HepG2 (cell line): ENCODE data around the gene MAPK14. TPM values are rescaled to one million over a fixed set of nuclear protein-coding genes. Genes with fewer than 3 reads are reported as not detected.

Experiments used
- ATRX ChIP-seq: sonication (generic); formaldehyde crosslinking; IDR thresholded peaks from 2 replicates; pipeline ENCODE4 v1.4.0; 2020; ENCODE audit warnings: missing genetic modification reagents, borderline replicate concordance
- CEBPG ChIP-seq: IDR thresholded peaks from 2 replicates; pipeline ENCODE4 v1.6.1; 2016
- HOXD1 ChIP-seq: sonication (generic); formaldehyde crosslinking; IDR thresholded peaks from 2 replicates; pipeline ENCODE4 v1.5.0; 2020; ENCODE audit warnings: missing genetic modification reagents
- KDM1A ChIP-seq: IDR thresholded peaks from 2 replicates; pipeline ENCODE4 v1.6.1; 2016; ENCODE audit warnings: missing compliant biosample characterization
- NR2F6 ChIP-seq, 2 experiments: IDR thresholded peaks; 2 replicates each; pipeline ENCODE4 v1.6.1; 2016; ENCODE audit warnings: antibody characterized with exemption in 1 of 2, mild to moderate bottlenecking in 1 of 2
- PAX8 ChIP-seq: sonication (generic); formaldehyde crosslinking; IDR thresholded peaks from 2 replicates; pipeline ENCODE4 v1.8.0; 2022; ENCODE audit warnings: mild to moderate bottlenecking, missing genetic modification reagents, borderline replicate concordance
- PHB2 ChIP-seq: fragments of 450-650 bp; IDR thresholded peaks from 2 replicates; pipeline ENCODE4 v1.6.1; 2018; ENCODE audit not compliant: partially characterized antibody
- SRSF4 ChIP-seq: fragments of 200-400 bp; formaldehyde crosslinking; IDR thresholded peaks from one replicate; pipeline ENCODE4 v1.6.1; 2018; ENCODE audit warnings: mild to moderate bottlenecking, low read depth, low read length, moderate library complexity; ENCODE audit not compliant: poor library complexity, severe bottlenecking
- THYN1 ChIP-seq: sonication (generic); formaldehyde crosslinking; IDR thresholded peaks from 2 replicates; pipeline ENCODE4 v1.8.1; 2023; ENCODE audit warnings: low read depth, mild to moderate bottlenecking, moderate library complexity, missing genetic modification reagents, borderline replicate concordance
- TOE1 ChIP-seq: sonication (generic); formaldehyde crosslinking; IDR thresholded peaks from 2 replicates; pipeline ENCODE4 v1.4.0; 2020; ENCODE audit warnings: mild to moderate bottlenecking, missing genetic modification reagents
- ZKSCAN5 ChIP-seq: sonication (generic); formaldehyde crosslinking; IDR thresholded peaks from 2 replicates; pipeline ENCODE4 v1.5.1; 2020; ENCODE audit warnings: mild to moderate bottlenecking, missing genetic modification reagents
- ZNF205 ChIP-seq: IDR thresholded peaks from 2 replicates; pipeline ENCODE4 v1.6.1; 2018; ENCODE audit warnings: missing biosample characterization, missing genetic modification reagents
- ZNF235 ChIP-seq: sonication (generic); formaldehyde crosslinking; IDR thresholded peaks from 2 replicates; pipeline ENCODE4 v1.8.1; 2023; ENCODE audit warnings: mild to moderate bottlenecking, missing genetic modification reagents, borderline replicate concordance
- ZNF383 ChIP-seq: sonication (generic); formaldehyde crosslinking; IDR thresholded peaks from 2 replicates; pipeline ENCODE4 v1.4.0; 2020; ENCODE audit warnings: missing genetic modification reagents, mild to moderate bottlenecking, borderline replicate concordance
- polyA plus RNA-seq, 8 experiments: library from polyadenylated mRNA; depleted of rRNA in 3 of 8; stranded (reverse) in 7 of 8; unstranded in 1 of 8; fragments of >200 nt; fragmentation: Illumina TruSeq in 4 of 8; extraction: Trizol in 4 of 8; gene quantifications; 2 replicates each; pipeline versions ENCODE4 v1.2.1 to v1.2.3, GENCODE V29; 2011 to 2016; ENCODE audit warnings: low read depth in 4 of 8, missing spikeins in 1 of 8, mixed read lengths in 1 of 8; ENCODE audit not compliant: insufficient read depth in 1 of 8
- total RNA-seq, 5 experiments: library from RNA; depleted of rRNA; stranded (reverse); fragments of >200 nt; fragmentation: Illumina TruSeq; extraction: Trizol; gene quantifications; 2 replicates each; pipeline ENCODE4 v1.2.3, GENCODE V29; 2016; ENCODE audit warnings: low read depth in 1 of 5
- TF ChIP-seq, protein P1 (sequence below): sonication (generic); formaldehyde crosslinking; IDR thresholded peaks from 2 replicates; pipeline ENCODE4 v1.4.0; 2020; ENCODE audit warnings: mild to moderate bottlenecking, missing genetic modification reagents
- TF ChIP-seq, protein P2 (sequence below): sonication (generic); formaldehyde crosslinking; IDR thresholded peaks from 2 replicates; pipeline ENCODE4 v1.4.0; 2020; ENCODE audit warnings: missing genetic modification reagents
- TF ChIP-seq, protein P3 (sequence below): sonication (generic); formaldehyde crosslinking; IDR thresholded peaks from 2 replicates; pipeline ENCODE4 v1.5.1; 2020; ENCODE audit warnings: missing genetic modification reagents, mild to moderate bottlenecking, borderline replicate concordance
- TF ChIP-seq, protein P4 (sequence below): sonication (generic); formaldehyde crosslinking; IDR thresholded peaks from 2 replicates; pipeline ENCODE4 v1.8.1; 2023; ENCODE audit warnings: mild to moderate bottlenecking, missing genetic modification reagents

MAPK14 gene
- total and polyA plus RNA-seq, 2 of the 13 experiments (the other 11 are each of a cell fraction or from before 2014, with no cell fraction given) = 66.3 to 67.3 TPM

DNA sequence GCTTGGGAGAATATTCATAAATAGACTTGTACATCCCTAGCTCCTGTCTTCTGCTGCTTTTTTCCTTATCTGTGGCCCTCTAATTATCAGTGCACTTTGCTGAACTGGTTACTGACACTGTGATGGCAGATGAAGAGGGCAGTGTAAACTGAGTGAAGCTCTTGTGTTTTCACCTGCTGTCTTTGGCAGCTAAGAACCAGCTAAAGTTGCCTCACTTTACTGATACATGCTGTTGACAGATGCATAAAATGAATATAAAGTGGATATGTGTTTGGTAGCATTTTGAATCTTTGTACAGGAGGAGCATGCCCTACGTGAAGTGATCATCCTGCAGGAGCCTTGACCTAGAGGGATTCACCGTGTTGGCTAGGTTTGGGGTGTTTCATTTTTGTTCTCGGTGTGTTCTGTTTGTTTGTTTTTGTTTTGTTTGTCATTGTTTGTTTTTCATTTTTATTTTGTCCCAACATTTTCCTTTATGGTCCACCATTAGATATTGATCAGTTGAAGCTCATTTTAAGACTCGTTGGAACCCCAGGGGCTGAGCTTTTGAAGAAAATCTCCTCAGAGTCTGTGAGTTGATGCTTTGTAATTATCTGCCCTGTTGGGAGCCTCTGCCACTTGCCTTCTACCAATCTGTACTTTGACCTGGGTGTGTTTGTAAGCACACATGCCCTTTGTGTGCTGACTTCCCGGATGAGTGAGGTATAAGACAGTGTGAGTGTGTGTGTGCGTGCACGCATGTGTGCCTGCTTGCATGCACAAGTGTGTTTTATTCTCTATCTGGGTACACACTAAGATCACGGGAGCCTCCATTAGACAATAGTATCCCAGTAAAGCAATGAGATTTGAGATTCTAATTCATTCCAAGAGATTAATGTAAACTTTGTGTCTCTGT lies 68.1 kb downstream of the MAPK14 start (continued):
- TF ChIP-seq PAX8 (no peak), NR2F6 (IDR thresholded peaks at IDR 0.05) (peak; percentile 74), NR2F6 (CRISPR knock-in tag; IDR thresholded peaks at IDR 0.05) (peak; percentile 91), PHB2 (no peak), ZNF383 (CRISPR knock-in tag) (no peak), THYN1 (CRISPR knock-in tag) (no peak), CEBPG (peak; percentile 63), ZKSCAN5 (CRISPR knock-in tag) (no peak), ZNF235 (no peak), KDM1A (CRISPR knock-in tag) (peak; percentile 58; the same call in 1 of the 2 replicates), SRSF4 (no peak), HOXD1 (CRISPR knock-in tag) (no peak), ATRX (CRISPR knock-in tag) (no peak), TOE1 (CRISPR knock-in tag) (peak; percentile 85), ZNF205 (0 out of 2 replicates have a peak, but pooled peaks have one; percentile 62)
- TF ChIP-seq, protein P1, sequence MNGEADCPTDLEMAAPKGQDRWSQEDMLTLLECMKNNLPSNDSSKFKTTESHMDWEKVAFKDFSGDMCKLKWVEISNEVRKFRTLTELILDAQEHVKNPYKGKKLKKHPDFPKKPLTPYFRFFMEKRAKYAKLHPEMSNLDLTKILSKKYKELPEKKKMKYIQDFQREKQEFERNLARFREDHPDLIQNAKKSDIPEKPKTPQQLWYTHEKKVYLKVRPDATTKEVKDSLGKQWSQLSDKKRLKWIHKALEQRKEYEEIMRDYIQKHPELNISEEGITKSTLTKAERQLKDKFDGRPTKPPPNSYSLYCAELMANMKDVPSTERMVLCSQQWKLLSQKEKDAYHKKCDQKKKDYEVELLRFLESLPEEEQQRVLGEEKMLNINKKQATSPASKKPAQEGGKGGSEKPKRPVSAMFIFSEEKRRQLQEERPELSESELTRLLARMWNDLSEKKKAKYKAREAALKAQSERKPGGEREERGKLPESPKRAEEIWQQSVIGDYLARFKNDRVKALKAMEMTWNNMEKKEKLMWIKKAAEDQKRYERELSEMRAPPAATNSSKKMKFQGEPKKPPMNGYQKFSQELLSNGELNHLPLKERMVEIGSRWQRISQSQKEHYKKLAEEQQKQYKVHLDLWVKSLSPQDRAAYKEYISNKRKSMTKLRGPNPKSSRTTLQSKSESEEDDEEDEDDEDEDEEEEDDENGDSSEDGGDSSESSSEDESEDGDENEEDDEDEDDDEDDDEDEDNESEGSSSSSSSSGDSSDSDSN (CRISPR knock-in tag) = peak; percentile 53
- TF ChIP-seq, protein P2, sequence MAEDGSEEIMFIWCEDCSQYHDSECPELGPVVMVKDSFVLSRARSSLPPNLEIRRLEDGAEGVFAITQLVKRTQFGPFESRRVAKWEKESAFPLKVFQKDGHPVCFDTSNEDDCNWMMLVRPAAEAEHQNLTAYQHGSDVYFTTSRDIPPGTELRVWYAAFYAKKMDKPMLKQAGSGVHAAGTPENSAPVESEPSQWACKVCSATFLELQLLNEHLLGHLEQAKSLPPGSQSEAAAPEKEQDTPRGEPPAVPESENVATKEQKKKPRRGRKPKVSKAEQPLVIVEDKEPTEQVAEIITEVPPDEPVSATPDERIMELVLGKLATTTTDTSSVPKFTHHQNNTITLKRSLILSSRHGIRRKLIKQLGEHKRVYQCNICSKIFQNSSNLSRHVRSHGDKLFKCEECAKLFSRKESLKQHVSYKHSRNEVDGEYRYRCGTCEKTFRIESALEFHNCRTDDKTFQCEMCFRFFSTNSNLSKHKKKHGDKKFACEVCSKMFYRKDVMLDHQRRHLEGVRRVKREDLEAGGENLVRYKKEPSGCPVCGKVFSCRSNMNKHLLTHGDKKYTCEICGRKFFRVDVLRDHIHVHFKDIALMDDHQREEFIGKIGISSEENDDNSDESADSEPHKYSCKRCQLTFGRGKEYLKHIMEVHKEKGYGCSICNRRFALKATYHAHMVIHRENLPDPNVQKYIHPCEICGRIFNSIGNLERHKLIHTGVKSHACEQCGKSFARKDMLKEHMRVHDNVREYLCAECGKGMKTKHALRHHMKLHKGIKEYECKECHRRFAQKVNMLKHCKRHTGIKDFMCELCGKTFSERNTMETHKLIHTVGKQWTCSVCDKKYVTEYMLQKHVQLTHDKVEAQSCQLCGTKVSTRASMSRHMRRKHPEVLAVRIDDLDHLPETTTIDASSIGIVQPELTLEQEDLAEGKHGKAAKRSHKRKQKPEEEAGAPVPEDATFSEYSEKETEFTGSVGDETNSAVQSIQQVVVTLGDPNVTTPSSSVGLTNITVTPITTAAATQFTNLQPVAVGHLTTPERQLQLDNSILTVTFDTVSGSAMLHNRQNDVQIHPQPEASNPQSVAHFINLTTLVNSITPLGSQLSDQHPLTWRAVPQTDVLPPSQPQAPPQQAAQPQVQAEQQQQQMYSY = no peak
- TF ChIP-seq, protein P3, sequence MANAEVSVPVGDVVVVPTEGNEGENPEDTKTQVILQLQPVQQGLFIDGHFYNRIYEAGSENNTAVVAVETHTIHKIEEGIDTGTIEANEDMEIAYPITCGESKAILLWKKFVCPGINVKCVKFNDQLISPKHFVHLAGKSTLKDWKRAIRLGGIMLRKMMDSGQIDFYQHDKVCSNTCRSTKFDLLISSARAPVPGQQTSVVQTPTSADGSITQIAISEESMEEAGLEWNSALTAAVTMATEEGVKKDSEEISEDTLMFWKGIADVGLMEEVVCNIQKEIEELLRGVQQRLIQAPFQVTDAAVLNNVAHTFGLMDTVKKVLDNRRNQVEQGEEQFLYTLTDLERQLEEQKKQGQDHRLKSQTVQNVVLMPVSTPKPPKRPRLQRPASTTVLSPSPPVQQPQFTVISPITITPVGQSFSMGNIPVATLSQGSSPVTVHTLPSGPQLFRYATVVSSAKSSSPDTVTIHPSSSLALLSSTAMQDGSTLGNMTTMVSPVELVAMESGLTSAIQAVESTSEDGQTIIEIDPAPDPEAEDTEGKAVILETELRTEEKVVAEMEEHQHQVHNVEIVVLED (CRISPR knock-in tag) = no peak; the same call in 1 of the 2 replicates
- TF ChIP-seq, protein P4, sequence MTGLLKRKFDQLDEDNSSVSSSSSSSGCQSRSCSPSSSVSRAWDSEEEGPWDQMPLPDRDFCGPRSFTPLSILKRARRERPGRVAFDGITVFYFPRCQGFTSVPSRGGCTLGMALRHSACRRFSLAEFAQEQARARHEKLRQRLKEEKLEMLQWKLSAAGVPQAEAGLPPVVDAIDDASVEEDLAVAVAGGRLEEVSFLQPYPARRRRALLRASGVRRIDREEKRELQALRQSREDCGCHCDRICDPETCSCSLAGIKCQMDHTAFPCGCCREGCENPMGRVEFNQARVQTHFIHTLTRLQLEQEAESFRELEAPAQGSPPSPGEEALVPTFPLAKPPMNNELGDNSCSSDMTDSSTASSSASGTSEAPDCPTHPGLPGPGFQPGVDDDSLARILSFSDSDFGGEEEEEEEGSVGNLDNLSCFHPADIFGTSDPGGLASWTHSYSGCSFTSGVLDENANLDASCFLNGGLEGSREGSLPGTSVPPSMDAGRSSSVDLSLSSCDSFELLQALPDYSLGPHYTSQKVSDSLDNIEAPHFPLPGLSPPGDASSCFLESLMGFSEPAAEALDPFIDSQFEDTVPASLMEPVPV = no peak
